Erythroblast (primary cell): ENCODE measurements around the gene SPART.

Experiments
- GATA1 ChIP-seq: IDR thresholded peaks from 2 replicates; pipeline ENCODE4 v1.6.1; 2011; ENCODE audit warnings: low read depth, mild to moderate bottlenecking, control low read depth, low read length, moderate library complexity
- POLR2A ChIP-seq: IDR thresholded peaks from 2 replicates; pipeline ENCODE4 v1.6.1; 2011; ENCODE audit warnings: mild to moderate bottlenecking, low read length

GRCh38 chr13:36259361-36260137 is 86.6 kb downstream of the SPART start:
- TF ChIP-seq POLR2A, result no peak
- no peak for TF ChIP-seq GATA1
